Activated CD4-positive, alpha-beta T cell treated with anti-CD3 and anti-CD28 coated beads for 1 hour (primary cell): ENCODE measurements around the gene SMG6.
"Not testable (repeated sequence)": the region's sequence is repeated elsewhere in the genome, so short reads cannot be mapped to it uniquely, and the experiment has no call there.

Source experiments
- DNase-seq: peaks from one replicate; pipeline ENCODE4 v3.0.0-alpha.2; 2020

The SMG6 gene

DNA sequence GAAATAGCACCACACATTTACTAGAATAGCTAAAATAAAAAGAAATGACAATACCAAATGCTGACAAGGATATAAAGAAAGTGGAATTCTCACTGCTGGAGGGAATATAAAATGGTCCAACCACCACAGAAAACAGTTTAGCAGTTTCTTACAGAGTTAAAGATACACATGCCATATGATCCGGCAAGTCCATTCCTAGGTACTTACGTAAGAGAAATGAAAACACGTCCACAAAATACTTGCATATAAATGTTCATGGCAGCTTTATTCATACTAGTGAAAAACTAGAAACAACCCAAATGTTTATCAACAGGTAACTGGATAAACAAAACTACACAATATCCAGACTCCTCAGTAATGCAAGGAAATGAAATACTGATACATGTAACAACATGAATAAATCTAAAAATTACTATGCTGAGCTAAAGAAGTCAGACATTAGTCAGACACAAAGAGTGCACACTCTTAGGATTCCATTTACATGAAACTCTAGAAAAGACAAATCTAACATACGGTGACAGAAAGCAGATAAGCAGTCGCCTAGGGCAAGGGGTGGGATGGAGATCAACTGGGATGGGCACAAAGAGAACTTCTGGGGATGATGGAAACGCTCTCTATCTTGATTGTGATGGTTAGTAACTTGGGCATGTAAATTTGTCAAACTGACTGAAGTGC, 76.4 kb downstream of the SMG6 start:
- no peak for DNase-seq

GRCh38 chr17:2223617-2223927, 80.0 kb downstream of the SMG6 start:
- no peak for DNase-seq

DNA sequence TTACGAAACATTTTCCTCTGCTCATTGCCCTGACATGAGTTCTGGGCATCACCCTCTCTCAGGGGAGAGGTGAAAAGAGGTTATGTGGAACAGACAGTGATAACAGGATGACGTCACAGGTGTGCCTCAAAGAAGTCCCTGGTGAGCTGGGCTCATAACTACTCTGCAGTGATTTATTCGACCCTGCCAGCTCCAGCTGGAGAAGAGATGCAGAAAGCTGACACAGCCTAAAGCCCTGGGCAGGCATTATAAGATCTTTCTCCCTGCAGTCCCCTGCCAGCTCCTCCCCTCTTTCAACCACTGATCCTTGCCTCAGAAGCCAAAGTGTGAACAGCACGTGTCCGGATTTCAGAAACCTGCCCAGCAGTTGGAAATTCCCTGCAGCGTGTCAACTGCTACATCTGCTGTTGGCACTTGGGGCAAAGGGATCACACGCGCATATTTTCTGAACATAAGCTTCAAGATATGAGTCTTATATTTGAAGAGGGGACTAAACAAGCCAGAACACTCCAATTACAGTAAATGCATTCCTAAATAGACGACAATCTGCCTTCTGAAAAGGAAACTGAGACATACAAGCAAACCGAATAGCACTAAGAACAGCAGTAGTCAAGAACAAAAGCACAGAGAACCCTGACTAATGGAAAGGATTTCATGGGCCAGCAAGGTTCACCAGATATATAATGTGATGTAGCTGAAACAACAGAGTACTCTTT, 80.5 kb downstream of the SMG6 start:
- DNase-seq = peak; percentile 41

DNA sequence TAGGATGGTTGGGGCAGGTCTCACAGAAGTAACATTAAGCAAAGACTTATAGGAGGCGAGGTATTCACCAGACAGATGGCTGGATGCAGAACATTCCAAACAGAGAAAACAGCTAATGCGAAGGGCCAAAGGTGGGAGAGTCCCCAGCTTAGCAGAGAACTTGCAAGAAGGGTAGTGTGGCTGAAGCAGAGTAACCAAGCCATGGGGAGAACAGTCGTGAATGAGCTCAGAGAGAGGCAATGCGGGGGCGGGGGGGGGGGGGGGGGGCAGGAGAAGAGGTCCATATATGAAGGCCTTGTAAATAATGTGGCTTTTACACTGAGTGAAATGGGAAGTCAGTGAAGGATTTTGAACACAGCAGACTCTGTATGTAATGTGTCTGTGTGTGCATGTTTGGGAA, 81.3 kb downstream of the SMG6 start:
- no peak for DNase-seq

- DNase-seq = no peak
Observed at GRCh38 chr17:2218426-2218825, 85.2 kb downstream of the SMG6 start.

- peak; percentile 48 for DNase-seq
Observed at GRCh38 chr17:2215616-2216364, 87.8 kb downstream of the SMG6 start.

DNA sequence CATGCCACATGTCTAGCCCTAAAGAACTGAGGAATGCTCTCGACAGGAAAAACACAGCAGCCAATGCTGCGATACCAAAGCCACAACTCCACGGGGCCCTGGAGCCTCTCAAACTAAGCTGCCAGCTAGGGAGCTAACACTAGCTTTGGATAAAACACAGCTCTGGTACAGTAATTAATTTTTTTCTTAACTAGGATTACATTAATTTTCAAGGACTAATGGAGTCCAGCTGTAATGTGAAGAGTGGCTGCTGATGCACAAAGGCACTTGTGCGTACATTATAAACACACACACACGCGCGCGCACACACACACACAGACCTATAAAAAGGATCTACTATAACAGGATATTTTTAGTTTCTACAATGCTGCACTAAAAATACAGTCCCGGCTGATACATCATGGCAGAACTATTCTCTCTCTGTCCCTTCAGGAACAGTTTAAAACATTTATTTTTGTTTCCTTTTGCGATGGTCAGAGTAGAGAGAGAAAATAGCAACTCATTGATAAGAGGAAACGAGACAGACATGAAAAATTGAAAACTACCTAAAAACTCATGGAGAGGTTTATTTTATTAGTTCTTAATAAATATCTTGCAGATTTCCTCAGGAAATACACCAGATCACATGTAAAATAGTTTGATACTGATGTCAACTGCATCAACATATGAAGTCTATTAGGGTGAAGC, 88.5 kb downstream of the SMG6 start:
- no peak for DNase-seq

DNA sequence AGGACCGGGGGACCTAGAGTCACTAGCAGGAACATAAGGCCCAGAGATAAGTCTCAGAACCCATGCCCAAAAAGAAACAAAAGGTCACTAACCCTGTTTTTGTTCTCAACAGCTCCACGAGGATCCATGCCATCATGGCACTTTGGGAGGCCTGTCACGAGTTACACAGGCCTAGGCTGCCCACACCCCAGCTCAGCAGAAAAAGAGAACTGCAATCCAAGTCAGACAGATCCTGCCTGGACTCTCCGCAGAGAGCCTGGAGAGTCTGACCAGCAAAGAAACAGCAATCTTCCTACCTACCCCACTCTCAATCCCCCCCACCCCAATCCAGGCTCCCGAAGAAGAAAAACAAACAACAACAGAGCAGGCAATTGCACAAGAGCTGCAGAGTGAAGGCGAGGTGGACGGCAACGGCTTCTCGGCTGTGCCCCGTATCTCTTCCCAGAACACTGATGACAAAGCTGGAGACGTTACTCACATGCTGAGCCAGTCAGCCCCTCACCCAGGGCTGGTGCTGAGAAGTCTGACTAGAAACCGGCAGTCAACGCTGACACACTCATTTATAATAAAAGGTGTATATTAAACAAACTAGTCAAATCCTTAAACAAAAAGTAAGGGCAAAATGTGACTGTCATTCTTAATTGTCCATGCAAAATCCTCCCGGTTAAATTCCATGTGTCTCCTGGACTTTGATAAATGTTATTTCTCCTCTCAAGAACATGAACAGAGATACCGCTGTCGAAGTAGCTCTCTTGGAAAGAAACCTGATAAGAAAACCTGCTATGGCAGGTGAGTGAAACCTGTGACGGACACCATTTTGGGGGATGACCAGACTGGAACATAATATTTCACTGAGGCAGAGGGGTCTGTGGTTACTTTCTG, 89.3 kb downstream of the SMG6 start:
- DNase-seq = no peak

DNA sequence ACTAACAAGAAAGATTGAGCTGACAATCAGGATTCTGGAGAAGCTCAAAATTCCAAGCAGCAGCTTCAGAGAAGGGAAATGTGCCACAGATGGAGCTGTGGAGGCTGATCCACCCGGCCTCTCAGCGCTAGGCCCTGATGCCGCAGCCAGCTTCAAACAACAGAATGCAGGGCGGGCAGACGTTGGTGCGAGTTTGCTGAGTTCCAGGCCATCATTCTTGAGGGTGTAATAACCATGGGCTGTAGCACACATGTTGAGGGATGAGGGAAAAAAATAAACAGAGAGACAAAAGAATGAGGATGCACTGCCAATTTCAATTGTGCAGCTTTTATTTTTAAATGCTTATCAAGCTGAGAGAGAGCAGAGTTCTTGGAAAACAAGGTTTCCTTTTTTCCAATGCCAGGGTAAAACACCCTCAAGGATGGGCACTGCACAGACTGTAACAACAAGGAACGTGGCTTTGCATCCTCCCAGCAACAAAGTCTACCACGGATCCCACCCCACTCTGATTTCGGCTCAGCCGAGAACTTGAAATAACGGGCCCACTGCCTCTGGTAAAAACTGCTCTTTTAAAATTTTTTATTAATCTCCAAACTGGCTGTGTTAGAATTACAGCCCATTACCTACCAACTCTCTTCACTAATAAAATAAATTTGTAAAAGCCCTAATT, 90.2 kb downstream of the SMG6 start:
- no peak for DNase-seq

DNA sequence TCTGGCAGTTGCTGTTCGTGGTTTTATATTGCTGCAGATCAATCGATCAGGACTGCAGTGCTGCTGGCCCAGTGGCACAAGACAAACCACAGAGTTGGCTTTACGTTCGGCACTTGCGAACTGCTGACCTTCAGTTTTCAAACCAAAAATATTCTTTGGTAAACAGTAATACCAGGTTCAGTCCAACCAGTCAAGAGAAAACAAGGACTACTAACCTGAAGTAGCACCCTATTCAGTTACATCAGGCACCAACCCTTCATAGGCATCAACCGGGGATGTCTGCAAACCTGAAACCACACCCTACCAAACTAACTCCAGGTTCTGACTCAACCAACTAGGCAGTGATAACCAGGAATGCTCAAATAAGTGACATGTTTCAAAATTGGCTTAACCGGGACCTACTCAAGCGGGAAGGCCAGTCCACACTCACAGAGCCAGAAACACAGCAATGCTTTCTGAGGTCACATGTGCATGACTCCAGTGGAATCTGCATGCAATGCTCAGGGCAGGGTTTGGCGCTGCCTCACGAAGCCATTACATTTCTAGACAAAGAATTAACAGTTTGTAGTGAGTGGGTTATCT, 91.1 kb downstream of the SMG6 start:
- no peak for DNase-seq

GRCh38 chr17:2211661-2212399, 91.8 kb downstream of the SMG6 start:
- no peak for DNase-seq

GRCh38 chr17:2210726-2211125, 92.9 kb downstream of the SMG6 start:
- DNase-seq = no peak

GRCh38 chr17:2207815-2208515, 95.6 kb downstream of the SMG6 start:
- no peak for DNase-seq

DNA sequence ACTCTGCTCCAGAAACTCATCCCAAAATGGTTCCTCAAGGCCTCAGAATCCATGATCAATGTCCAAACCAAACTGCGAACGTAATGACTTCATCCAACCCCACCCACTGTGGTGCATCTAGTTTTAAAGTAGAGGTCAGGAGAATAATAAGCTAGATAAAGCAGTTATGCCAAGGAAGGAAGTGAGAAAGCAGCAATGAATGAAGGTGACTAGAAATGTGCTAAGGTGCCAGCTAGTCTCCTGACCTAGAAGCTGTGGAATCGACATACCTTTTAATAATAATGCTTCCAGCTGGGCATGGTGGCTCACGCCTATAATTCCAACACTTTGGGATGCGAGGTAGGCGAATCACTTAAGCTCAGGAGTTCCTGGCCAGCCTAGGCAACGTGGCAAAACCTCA, 99.2 kb downstream of the SMG6 start:
- no peak for DNase-seq

DNA sequence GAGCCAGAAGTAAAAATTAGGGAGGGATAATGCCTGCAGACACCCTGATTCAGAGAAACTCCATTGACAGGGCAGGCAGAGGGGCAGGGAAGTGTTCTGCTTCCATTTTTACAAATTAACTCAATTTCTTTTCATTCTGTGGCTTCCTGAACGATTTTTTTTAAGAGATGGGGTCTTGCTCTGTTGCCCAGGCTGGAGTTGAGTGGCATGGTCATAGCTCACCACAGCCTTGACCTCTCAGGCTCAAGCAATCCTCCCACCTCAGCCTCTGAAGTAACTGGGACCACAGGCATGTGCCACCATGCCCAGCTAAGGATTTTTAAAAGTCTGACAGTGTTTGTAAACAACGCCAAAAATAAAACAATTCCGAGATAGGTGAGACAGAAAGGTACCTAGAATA, 99.8 kb downstream of the SMG6 start:
- DNase-seq = no peak

- DNase-seq = no peak
Observed at GRCh38 chr17:2202996-2203575, 100.5 kb downstream of the SMG6 start.

- no peak for DNase-seq
Observed at GRCh38 chr17:2202302-2202995, 101.1 kb downstream of the SMG6 start.

DNA sequence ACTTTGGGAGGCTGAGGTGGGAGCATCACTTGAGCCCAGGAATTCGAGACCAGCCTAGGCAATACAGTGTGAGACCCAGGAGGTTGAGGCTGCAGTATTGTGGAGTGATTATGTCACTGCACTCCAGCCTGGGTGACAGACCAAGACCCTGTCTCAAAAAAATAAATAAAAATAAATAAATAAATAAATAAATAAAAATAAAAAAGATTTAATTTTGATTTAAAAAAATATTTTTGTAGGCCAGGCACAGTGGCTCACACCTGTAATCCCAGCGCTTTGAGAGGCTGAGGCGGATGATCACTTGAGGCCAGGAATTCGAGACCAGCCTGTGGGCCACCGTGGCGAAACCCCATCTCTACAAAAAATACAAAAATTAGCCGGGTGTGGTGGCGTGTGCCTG, 104.2 kb downstream of the SMG6 start:
- not testable (repeated sequence) for DNase-seq

DNA sequence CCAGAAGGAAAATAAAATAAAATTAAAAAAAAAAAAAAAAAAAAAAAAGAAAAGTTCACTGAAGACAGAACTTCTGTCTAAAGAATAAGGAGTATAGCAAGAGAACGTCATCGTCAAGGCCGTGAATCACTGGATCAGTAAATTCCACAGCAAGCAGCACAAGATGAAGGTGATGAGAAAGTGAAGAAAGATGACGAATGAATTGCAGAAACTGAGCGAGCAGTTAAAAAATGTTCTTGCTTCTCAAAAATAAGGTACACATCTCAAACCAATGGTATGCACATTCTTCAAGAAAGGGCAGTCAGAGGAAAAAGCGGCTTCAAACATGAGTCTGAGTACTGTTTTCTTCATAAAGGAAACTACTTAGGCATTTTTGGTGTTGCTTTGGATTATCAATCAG, 104.7 kb downstream of the SMG6 start:
- DNase-seq = no peak
